HAP-1 (cell line): ENCODE data around the gene KCNC4.

Experiments used
- DNase-seq, 2 experiments: peaks; one replicate each; pipeline ENCODE4 v3.0.0-alpha.2; 2016 to 2020; ENCODE audit warnings: low spot score in 2 of 2
- H3K27me3 ChIP-seq: fragments of 250-450 bp; sonication (Bioruptor Pico); 2 replicates; pipeline ENCODE4 v1.5.1; 2020; ENCODE audit warnings: low read depth, mild to moderate bottlenecking, moderate library complexity
- H3K36me3 ChIP-seq: fragments of 250-450 bp; sonication (Bioruptor Pico); replicated peaks from 2 replicates; pipeline ENCODE4 v1.5.1; 2020; ENCODE audit warnings: mild to moderate bottlenecking
- H3K4me1 ChIP-seq: fragments of 250-450 bp; sonication (Bioruptor Pico); 2 replicates; pipeline ENCODE4 v1.5.1; 2020; ENCODE audit warnings: mild to moderate bottlenecking
- H3K4me3 ChIP-seq: fragments of 250-450 bp; sonication (Bioruptor Pico); 2 replicates; pipeline ENCODE4 v1.5.1; 2020; ENCODE audit warnings: mild to moderate bottlenecking, moderate library complexity
- H3K9me3 ChIP-seq: fragments of 250-450 bp; sonication (Bioruptor Pico); 2 replicates; pipeline ENCODE4 v1.5.1; 2020; ENCODE audit warnings: mild to moderate bottlenecking, moderate library complexity
- in situ Hi-C: fragments of 300-500 bp; cut with MboI; formaldehyde crosslinking; loops from 3 replicates; pipeline ENCODE4 v1.14.3; 2020; ENCODE audit warnings: low sequenced_read_pairs, inconsistent platforms, mixed read lengths

The KCNC4 gene

DNA sequence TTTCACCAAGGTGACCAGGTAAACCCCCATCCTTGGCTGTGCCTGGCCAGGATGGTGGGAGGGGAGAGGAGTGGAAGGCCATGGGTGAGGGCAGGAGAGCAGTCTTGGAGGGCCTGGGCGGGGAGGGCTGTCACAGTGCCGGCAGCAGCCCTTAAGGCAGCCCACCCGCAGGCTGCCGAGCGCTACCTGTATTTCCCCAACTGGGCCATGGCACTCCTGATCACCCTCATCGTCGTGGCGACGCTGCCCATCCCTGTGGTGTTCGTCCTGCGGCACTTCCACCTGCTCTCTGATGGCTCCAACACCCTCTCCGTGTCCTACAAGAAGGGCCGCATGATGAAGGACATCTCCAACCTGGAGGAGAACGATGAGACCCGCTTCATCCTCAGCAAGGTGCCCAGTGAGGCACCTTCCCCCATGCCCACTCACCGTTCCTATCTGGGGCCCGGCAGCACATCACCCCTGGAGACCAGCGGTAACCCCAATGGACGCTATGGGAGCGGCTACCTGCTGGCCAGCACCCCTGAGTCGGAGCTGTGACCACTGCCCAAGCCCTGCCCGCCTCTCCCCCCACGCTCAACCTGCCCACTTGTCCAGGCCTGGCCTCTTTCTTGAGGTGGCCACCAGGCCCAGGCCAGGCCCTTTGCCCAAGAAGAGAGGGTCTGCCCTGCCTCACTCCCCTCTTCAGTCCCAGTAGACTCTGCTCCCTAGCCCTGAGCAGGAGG lies 12.0 kb upstream of the KCNC4 start:
- Histone ChIP-seq H3K36me3 (no peaks in the 10 kb centered on the region), H3K27me3 (no peaks in the 10 kb centered on the region), H3K4me3 (no peak overlapping the region), H3K9me3 (no peaks in the 10 kb centered on the region), H3K4me1 (no peaks in the 10 kb centered on the region)
- no peak for DNase-seq
- in situ Hi-C loops = no loop called here

DNA sequence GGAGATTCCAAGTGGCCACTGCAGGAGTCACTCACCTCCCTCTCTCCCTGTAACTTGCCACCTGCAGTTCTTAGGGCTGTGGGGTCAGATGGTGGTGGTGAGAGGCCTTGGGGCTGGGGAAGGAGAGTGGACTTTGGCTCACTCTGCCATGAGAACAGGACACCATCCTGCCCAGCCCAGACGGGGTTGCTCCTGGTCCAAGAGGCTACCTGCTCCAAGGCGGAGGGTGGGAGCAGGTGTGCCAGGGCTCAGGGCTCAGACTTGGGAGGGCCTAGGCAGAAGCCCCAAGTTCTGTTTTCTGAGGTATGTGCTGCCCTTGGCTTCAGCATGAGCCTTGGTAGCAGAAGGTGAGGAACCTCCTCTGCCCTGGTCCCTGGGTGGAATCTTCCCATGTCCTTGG lies 11.4 kb upstream of the KCNC4 start:
- Histone ChIP-seq H3K27me3 (no peaks in the 10 kb centered on the region), H3K4me3 (no peak overlapping the region), H3K9me3 (no peaks in the 10 kb centered on the region), H3K4me1 (no peaks in the 10 kb centered on the region), H3K36me3 (no peaks in the 10 kb centered on the region)
- DNase-seq = no peak
- in situ Hi-C loops = no loop called here

DNA sequence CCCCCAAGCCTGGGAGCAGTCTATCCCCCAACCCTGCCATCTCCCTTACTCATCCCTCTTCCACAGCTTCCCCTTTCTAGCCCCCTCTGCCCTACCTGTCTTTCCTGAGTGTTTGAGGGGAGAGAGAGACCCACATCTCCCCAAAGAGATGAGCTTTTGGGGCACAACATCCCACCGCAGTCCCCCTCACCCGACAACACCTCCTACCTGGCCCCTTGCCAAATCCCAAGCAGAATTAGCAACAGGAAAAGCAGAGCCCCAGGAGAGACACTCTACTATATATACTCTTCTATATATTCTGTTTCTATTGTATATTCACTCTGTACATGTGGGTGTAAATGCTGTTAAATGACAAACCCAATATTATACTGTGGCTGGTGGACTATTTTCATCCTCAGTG lies 9.9 kb upstream of the KCNC4 start:
- in situ Hi-C loops = loop anchor here (5.0 kb wide), 3 partner anchors 107 to 297 kb away; no protein-coding TSS in a partner anchor
- H3K27me3 ChIP-seq = no peaks in the 10 kb centered on the region
- no peaks in the 10 kb centered on the region for H3K4me1 ChIP-seq
- no peak overlapping the region for H3K4me3 ChIP-seq
- no peaks in the 10 kb centered on the region for H3K36me3 ChIP-seq
- H3K9me3 ChIP-seq = no peaks in the 10 kb centered on the region
- DNase-seq = no peak

DNA sequence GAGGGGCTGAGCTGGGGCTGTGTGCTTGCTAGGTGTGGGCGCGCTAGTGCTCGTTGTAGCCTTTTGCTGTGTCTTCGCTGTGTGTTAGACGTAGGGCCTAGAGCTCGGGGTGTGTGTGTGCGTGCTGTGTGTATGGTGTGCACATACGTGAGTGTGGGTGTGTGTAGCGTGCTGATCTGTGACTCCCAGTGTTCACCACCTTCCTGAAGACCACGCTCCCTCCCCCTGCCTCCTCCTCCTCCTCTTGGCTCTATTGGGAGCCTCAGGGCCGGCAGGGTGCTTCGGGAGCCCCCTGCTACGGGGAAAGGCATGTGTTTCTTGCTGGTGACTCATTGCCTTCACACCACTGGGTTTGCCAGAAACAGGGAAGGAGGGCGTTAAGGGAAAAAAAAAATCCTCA lies 9.4 kb upstream of the KCNC4 start:
- in situ Hi-C loops = loop anchor here (5.0 kb wide), 3 partner anchors 107 to 297 kb away; no protein-coding TSS in a partner anchor
- no peak for DNase-seq
- no peaks in the 10 kb centered on the region for H3K4me1 ChIP-seq
- H3K9me3 ChIP-seq = no peaks in the 10 kb centered on the region
- H3K27me3 ChIP-seq = no peaks in the 10 kb centered on the region
- H3K4me3 ChIP-seq = no peak overlapping the region
- H3K36me3 ChIP-seq = no peaks in the 10 kb centered on the region

DNA sequence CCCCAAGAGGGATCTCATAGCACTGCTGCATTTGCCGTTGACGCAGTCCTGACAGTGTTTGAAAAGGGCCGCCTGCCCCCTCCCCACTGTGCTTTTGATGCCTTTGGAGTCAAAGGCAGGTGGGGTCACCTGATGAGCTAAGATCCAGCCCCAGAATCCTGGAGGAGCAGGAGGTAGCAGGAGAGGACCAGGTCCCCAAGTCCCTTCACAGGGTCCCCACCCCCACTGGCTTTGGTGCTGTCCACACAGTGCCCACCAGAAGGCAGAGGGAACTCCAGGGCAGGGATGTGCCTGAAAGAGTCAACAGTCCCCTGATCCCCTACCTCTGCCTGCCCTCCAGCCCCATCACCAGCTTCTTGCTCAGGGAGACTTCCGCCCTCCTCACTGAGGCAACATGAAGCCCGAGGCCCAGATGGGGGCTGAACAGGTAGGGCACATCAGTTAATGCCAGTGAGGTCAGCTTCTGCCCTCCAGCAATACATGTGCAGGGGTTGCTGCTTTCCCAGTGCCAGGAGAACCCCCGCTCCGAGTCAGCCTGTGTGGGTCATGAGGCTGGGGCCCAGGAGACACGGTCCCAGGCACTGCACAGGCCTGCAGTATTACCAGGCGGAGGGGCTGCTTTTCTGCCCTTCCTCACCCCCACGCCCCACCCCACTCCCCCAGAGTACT lies 8.8 kb upstream of the KCNC4 start:
- in situ Hi-C loops = loop anchor here (5.0 kb wide), 3 partner anchors 106 to 296 kb away; no protein-coding TSS in a partner anchor
- no peaks in the 10 kb centered on the region for H3K27me3 ChIP-seq
- H3K4me3 ChIP-seq = no peak overlapping the region
- H3K4me1 ChIP-seq = no peaks in the 10 kb centered on the region
- no peaks in the 10 kb centered on the region for H3K9me3 ChIP-seq
- no peaks in the 10 kb centered on the region for H3K36me3 ChIP-seq
- no peak for DNase-seq

DNA sequence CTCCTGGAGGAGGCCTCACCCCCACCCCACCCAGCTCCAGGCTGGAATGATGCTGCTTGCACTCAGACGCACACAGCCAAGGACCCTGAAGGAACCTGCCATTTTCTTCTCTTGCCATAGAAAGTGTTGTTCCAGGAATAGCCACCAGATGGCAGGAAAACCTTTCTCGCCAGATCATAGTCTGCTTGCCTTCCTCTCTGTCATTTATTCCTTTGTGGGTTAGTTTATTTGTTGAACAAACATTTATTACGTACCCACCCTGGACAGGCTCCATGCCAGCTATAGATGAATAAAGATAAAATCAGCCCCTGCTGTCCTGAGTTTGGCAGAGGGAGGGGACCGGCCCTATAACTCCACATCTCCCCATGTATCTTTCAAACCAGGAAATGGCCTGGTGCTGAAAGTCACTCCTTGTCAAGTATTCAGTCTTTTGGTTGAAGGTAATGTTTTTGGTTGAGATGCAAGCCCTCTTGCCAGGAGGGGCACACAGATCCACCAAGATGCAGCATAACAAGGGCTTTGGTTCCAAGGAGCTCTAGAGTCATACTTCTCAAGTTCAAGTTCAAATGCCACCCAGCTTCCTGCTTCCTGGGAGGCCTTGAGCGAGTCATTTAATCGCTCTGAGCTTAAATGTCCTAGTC lies 7.0 kb upstream of the KCNC4 start:
- peak; percentile 50 to 80 for DNase-seq
- H3K4me1 ChIP-seq = no peaks in the 10 kb centered on the region
- in situ Hi-C loops = loop anchor here (5.0 kb wide), 3 partner anchors 104 to 294 kb away; no protein-coding TSS in a partner anchor

GRCh38 chr1:110205156-110205555 lies 5.0 kb upstream of the KCNC4 start:
- H3K36me3 ChIP-seq = no peaks in the 10 kb centered on the region

More for the DNA sequence above, 7.0 kb upstream of the KCNC4 start:
- H3K36me3 ChIP-seq = no peaks in the 10 kb centered on the region
- H3K9me3 ChIP-seq = no peaks in the 10 kb centered on the region
- H3K27me3 ChIP-seq = no peaks in the 10 kb centered on the region
- no peak overlapping the region for H3K4me3 ChIP-seq

DNA sequence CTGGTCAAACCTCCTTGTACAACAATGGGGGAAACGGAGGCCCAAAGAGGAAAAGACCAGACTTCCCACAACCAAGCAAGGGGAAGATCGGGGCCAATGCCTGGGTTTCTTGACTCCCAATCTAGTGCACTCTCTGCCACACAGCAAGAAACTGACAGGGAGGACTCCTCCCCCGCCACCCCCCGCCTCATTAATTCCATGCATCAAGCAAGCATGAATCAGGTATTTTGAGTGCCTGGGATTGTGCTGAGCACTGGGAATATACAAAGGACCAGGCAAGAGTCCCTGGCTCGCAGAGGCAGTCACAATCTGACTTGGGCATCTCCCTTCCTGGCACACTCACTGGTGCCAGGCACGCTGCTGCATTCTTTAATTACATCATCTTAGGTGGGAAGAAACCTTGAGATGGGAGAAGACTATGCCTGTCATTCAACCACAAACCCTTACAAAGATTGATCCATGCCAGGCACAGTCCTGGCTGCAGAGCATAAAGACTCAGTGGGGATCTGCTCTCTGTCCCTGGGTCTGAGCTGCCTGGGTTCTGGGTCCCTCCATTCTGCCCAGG lies 4.4 kb upstream of the KCNC4 start:
- in situ Hi-C loops = no loop called here
- no peaks in the 10 kb centered on the region for H3K27me3 ChIP-seq
- no peak for DNase-seq
- peaks cover 4% of the 10 kb centered on the region; the same call in 1 of the 2 replicates for H3K4me1 ChIP-seq
- no peak overlapping the region for H3K4me3 ChIP-seq
- no peaks in the 10 kb centered on the region for H3K9me3 ChIP-seq
- H3K36me3 ChIP-seq = no peaks in the 10 kb centered on the region

More at GRCh38 chr1:110205156-110205555, 5.0 kb upstream of the KCNC4 start:
- no peaks in the 10 kb centered on the region for H3K27me3 ChIP-seq
- H3K4me1 ChIP-seq = peaks cover 4% of the 10 kb centered on the region; the same call in 1 of the 2 replicates
- H3K9me3 ChIP-seq = no peaks in the 10 kb centered on the region
- in situ Hi-C loops = no loop called here
- no peak overlapping the region for H3K4me3 ChIP-seq
- no peak for DNase-seq

DNA sequence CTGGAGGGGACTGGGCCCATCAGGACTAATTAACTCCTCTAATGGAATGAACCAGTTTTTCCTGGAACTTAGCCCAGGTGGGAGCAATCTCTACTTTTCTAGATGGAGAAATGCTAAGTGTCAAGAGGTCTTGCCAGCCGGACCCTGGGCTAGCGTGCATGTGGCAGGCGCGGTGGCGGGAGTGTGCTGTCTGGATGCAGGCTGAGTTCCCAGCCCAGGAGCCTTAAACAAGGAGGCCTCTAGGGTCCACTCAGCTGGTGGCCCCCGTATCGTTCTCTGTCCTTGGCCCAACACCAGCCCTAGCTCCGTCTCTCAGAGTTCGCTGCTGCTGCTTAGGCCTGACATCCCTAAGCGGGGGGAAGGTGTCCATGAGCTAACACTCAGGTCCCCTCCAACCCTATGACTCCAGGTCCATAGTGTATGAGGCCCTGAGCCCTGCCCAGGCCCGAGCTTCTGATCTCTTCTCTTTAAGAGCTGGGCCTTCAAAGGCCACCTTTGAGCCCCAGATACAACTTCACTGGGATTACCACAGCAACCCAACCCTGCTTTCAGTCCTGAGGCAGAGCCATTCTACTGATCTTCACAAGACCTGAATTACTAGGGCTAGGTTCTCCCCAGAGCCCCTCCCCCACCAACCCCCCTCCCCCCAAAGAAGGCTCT lies 3.7 kb upstream of the KCNC4 start:
- H3K36me3 ChIP-seq = no peaks in the 10 kb centered on the region
- H3K27me3 ChIP-seq = no peaks in the 10 kb centered on the region
- DNase-seq = no peak
- peaks cover 7% of the 10 kb centered on the region for H3K4me1 ChIP-seq
- H3K4me3 ChIP-seq = no peak overlapping the region
- H3K9me3 ChIP-seq = no peaks in the 10 kb centered on the region
- in situ Hi-C loops = no loop called here

GRCh38 chr1:110207831-110208230 lies 2.3 kb upstream of the KCNC4 start:
- H3K9me3 ChIP-seq = no peaks in the 10 kb centered on the region
- H3K36me3 ChIP-seq = no peaks in the 10 kb centered on the region
- in situ Hi-C loops = no loop called here
- DNase-seq = peak; percentile 50 to 85
- H3K4me3 ChIP-seq = no peak overlapping the region
- H3K4me1 ChIP-seq = peaks cover 17% of the 10 kb centered on the region
- H3K27me3 ChIP-seq = no peaks in the 10 kb centered on the region

DNA sequence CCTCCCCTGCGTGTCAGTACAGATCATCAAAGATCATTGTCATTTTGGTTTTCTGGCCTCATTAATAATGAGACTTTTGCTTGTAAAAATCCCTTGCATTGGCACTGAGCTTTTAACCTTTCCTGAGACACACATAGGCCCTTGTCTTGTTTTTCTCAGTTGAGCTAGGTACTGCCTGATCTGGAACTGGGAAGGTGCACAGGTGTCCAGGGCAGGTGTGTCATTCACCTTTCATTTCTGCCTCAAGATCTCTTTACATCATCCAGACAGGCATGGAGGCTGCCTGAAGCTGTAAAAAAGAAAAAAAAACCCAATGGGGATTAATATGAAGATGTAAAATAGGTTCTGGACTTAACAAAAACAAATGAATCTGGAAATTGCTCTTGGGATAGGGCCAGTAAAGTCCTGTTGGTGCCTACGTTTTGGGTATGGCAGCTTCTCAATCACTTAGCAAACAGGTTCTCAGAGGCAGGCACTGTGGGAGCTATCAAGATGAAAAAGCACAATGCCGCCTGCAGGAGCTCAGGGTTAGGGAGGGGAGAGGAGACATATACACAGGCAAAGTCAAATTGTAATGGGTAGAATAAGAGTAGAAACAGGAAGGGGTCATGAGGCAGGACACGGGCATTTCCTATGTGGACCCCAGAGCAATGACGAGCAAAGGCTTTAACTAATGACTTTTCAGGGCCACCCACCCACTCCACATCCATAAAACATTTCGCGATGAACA lies 1.0 kb upstream of the KCNC4 start:
- Histone ChIP-seq H3K4me1 (peaks cover 17% of the 10 kb centered on the region), H3K27me3 (no peaks in the 10 kb centered on the region), H3K4me3 (peak overlapping the region; percentile 31), H3K36me3 (no peaks in the 10 kb centered on the region), H3K9me3 (no peaks in the 10 kb centered on the region)
- in situ Hi-C loops = no loop called here
- no peak for DNase-seq

DNA sequence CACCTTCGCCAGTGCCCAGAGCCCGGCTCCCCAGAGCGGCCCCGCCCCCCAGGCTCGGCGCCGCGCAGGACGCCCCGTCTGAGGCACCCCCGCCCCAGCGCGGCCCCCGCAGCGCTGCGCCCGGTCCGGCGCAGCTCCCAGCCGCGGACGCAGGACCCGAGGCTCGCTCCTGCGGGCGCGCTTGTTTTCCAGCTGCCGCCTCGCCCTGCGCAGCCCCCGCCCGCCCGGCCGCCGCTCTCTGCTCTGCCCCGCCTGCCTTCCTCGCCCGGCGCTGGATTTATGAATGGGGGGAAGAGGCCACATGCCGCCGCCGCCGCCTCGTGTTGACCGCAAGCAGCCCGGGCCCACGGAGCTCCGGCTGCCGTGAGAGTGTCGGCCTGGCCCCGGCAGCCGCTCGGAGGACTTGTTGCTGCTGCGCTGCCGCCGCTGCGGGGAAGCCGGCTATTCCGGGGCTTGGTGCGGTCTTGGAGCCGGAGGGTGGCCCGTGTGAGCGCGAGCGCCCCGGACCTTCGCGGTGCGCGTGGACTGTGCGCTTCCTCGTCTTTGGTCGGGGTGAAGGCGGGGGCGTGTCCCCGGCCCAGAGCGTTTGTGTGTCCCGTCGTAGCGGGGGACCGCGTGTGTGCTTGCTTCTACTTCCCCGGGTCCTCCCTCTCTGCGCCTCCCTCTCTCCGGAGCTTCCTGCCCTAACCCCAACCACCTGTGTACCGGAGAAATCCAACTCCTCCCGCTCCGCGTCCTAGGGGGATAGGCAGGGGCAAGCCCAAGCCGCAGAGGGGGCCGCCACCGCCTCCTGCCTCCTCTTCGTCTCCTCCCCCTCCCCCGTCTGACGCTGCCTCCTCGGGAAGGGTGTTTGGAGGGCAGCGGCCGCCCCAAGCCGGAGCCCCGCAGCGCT lies 736 bp downstream of the KCNC4 start:
- Histone ChIP-seq H3K9me3 (no peaks in the 10 kb centered on the region), H3K4me1 (peaks cover 17% of the 10 kb centered on the region), H3K4me3 (peak overlapping the region; percentile 51), H3K27me3 (no peaks in the 10 kb centered on the region), H3K36me3 (no peaks in the 10 kb centered on the region; the same call in 1 of the 2 replicates)
- in situ Hi-C loops = no loop called here
- DNase-seq = peak; percentile 28 to 71
